ENCODE data around the gene UBE2R2. TPM values are rescaled to one million over a fixed set of nuclear protein-coding genes. Genes with fewer than 3 reads are reported as not detected.
"Not testable (repeated sequence)": the region's sequence is repeated elsewhere in the genome, so short reads cannot be mapped to it uniquely, and the experiment has no call there.

The UBE2R2 gene
- polyA plus RNA-seq, 1 donor from 2014 or later = 45.0 TPM

- H3K4me3 ChIP-seq (ENCODE audit: low read length) = no peak overlapping the region
- H3K4me2 ChIP-seq (ENCODE audit: low read length) = no peak overlapping the region
- no peaks in the 10 kb centered on the region for H3K9me3 ChIP-seq (ENCODE audit: low read length)
- no peak overlapping the region for H2AFZ ChIP-seq (ENCODE audit: low read depth, low read length)
- H3F3A ChIP-seq (ENCODE audit: insufficient read depth, low read length, poor library complexity, severe bottlenecking) = no peaks in the 10 kb centered on the region
- no peaks in the 10 kb centered on the region for H3K27me3 ChIP-seq (ENCODE audit: insufficient read depth, low read depth, low read length)
- H4K20me1 ChIP-seq (ENCODE audit: insufficient read depth) = peaks cover 7% of the 10 kb centered on the region
- H3K79me2 ChIP-seq (replicated peaks; ENCODE audit: insufficient read depth, low read length) = peaks cover 95% of the 10 kb centered on the region
- no peaks in the 10 kb centered on the region for H3K9me2 ChIP-seq (ENCODE audit: insufficient read depth, low read length)
- no peaks in the 10 kb centered on the region for H3K36me3 ChIP-seq (ENCODE audit: insufficient read depth, low read length)
- no peak overlapping the region for H3K27ac ChIP-seq (ENCODE audit: low read length)
- TF ChIP-seq MXI1 (conservative IDR thresholded peaks at IDR 0.05; ENCODE audit: poor library complexity, severe bottlenecking) = no peak
- no peak for TF ChIP-seq TAF1 (IDR thresholded peaks at IDR 0.05; ENCODE audit: low read depth)
- TF ChIP-seq CTCF (IDR thresholded peaks at IDR 0.05; ENCODE audit: poor library complexity, severe bottlenecking) = no peak
- no peak for TF ChIP-seq POLR2AphosphoS5 (IDR thresholded peaks at IDR 0.05)
- no peak for TF ChIP-seq REST (IDR thresholded peaks at IDR 0.05; ENCODE audit: borderline replicate concordance)
- no peak for TF ChIP-seq EZH2 (IDR thresholded peaks at IDR 0.05; ENCODE audit: borderline replicate concordance, insufficient read depth, low read length, poor library complexity, severe bottlenecking)
- TF ChIP-seq SMC3 (conservative IDR thresholded peaks at IDR 0.05; ENCODE audit: poor library complexity) = no peak
- TF ChIP-seq RAD21 (conservative IDR thresholded peaks at IDR 0.05) = no peak
- TF ChIP-seq EP300 (conservative IDR thresholded peaks at IDR 0.05; ENCODE audit: poor library complexity, severe bottlenecking) = no peak
- no peak overlapping the region for H3K9ac ChIP-seq (ENCODE audit: low read length)
Observed at GRCh38 chr9:33835625-33836260, 18.8 kb downstream of the UBE2R2 start.

GRCh38 chr9:33836261-33836660, 19.3 kb downstream of the UBE2R2 start:
- H3K79me2 ChIP-seq (replicated peaks; ENCODE audit: insufficient read depth, low read length) = peaks cover 95% of the 10 kb centered on the region
- not testable (repeated sequence) for H3K4me3 ChIP-seq (ENCODE audit: low read length); H3F3A ChIP-seq (ENCODE audit: insufficient read depth, low read length, poor library complexity, severe bottlenecking); H4K20me1 ChIP-seq (ENCODE audit: insufficient read depth); H3K4me2 ChIP-seq (ENCODE audit: low read length); H3K36me3 ChIP-seq (ENCODE audit: insufficient read depth, low read length); H3K9me3 ChIP-seq (ENCODE audit: low read length); H3K9ac ChIP-seq (ENCODE audit: low read length); H3K27ac ChIP-seq (ENCODE audit: low read length); H3K27me3 ChIP-seq (ENCODE audit: insufficient read depth, low read depth, low read length); H2AFZ ChIP-seq (ENCODE audit: low read depth, low read length); H3K9me2 ChIP-seq (ENCODE audit: insufficient read depth, low read length)

GRCh38 chr9:33837138-33837537, 20.2 kb downstream of the UBE2R2 start:
- Histone ChIP-seq H3K79me2 (replicated peaks; ENCODE audit: insufficient read depth, low read length) (peaks cover 97% of the 10 kb centered on the region), H3K27ac (ENCODE audit: low read length) (no peak overlapping the region), H3K9me3 (ENCODE audit: low read length) (no peaks in the 10 kb centered on the region), H3K27me3 (ENCODE audit: insufficient read depth, low read depth, low read length) (no peaks in the 10 kb centered on the region), H3K9ac (ENCODE audit: low read length) (no peak overlapping the region), H3K9me2 (ENCODE audit: insufficient read depth, low read length) (no peaks in the 10 kb centered on the region), H3K4me3 (ENCODE audit: low read length) (no peak overlapping the region), H4K20me1 (ENCODE audit: insufficient read depth) (peaks cover 7% of the 10 kb centered on the region), H3F3A (ENCODE audit: insufficient read depth, low read length, poor library complexity, severe bottlenecking) (no peaks in the 10 kb centered on the region), H3K36me3 (ENCODE audit: insufficient read depth, low read length) (no peaks in the 10 kb centered on the region), H3K4me2 (ENCODE audit: low read length) (no peak overlapping the region), H2AFZ (ENCODE audit: low read depth, low read length) (no peak overlapping the region)
- TF ChIP-seq REST (IDR thresholded peaks at IDR 0.05; ENCODE audit: borderline replicate concordance) = no peak

All from neural cell (in vitro differentiated cells).